ENCODE measurements around the gene VWC2. TPM values are rescaled to one million over a fixed set of nuclear protein-coding genes. Genes with fewer than 3 reads are reported as not detected.

VWC2 gene
- total and polyA plus RNA-seq, 2 donors (not counting 1 experiment from before 2014, with no cell fraction given) = not detected

GRCh38 chr7:49783446-49783845, 10.0 kb downstream of the VWC2 start:
- no peaks in the 10 kb centered on the region for H3K79me2 ChIP-seq (ENCODE audit: control insufficient read depth, insufficient read depth, low read length)
- TF ChIP-seq EZH2 (IDR thresholded peaks at IDR 0.05; ENCODE audit: borderline replicate concordance, insufficient read depth, low read depth, low read length, poor library complexity, severe bottlenecking) = no peak
- TF ChIP-seq, protein P1, sequence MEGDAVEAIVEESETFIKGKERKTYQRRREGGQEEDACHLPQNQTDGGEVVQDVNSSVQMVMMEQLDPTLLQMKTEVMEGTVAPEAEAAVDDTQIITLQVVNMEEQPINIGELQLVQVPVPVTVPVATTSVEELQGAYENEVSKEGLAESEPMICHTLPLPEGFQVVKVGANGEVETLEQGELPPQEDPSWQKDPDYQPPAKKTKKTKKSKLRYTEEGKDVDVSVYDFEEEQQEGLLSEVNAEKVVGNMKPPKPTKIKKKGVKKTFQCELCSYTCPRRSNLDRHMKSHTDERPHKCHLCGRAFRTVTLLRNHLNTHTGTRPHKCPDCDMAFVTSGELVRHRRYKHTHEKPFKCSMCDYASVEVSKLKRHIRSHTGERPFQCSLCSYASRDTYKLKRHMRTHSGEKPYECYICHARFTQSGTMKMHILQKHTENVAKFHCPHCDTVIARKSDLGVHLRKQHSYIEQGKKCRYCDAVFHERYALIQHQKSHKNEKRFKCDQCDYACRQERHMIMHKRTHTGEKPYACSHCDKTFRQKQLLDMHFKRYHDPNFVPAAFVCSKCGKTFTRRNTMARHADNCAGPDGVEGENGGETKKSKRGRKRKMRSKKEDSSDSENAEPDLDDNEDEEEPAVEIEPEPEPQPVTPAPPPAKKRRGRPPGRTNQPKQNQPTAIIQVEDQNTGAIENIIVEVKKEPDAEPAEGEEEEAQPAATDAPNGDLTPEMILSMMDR (IDR thresholded peaks at IDR 0.05) = no peak
- Mint-ChIP-seq H3K4me3 (no peak overlapping the region), H3K4me1 (no peaks in the 10 kb centered on the region), H3K9me3 (ENCODE audit: insufficient read depth) (peaks cover 2% of the 10 kb centered on the region), H3K27ac (no peak overlapping the region), H3K27me3 (peaks cover 24% of the 10 kb centered on the region)
- intact Hi-C loops (cut with micrococcal nuclease) = no loop called here
- ChIA-PET POLR2A (no interaction called here), CTCF (no interaction called here)
- no peak overlapping the region for H3K27ac ChIP-seq (ENCODE audit: low read length in 2 of 2)
- no peaks in the 10 kb centered on the region for H3K36me3 ChIP-seq (replicated peaks in 1 of 2; ENCODE audit: control extremely low read depth in 1 of 2, control insufficient read depth in 1 of 2, extremely low read depth in 1 of 2, insufficient read depth in 2 of 2, low read length in 1 of 2)
- DNase-seq (no peak), ATAC-seq (ENCODE audit: low read depth) (no peak)
- H2AFZ ChIP-seq (ENCODE audit: insufficient read depth, low read depth, low read length, poor library complexity, severe bottlenecking) = no peak overlapping the region
- H3K9me3 ChIP-seq (ENCODE audit: control extremely low read depth in 1 of 3, control insufficient read depth in 2 of 3, insufficient read depth in 1 of 3, low read length in 2 of 3) = peaks cover 0 to 5% (median 0%) of the 10 kb centered on the region in 3 donors
- H3K4me3 ChIP-seq (ENCODE audit: control extremely low read depth in 1 of 5, extremely low read depth in 1 of 5, insufficient read depth in 1 of 5, low read depth in 2 of 5, low read length in 4 of 5) = no peak overlapping the region
- no peak overlapping the region for H3K9ac ChIP-seq (ENCODE audit: low read length)
- 87% methylated on average over 4 of the region's 7 CpGs for WGBS (ENCODE audit: insufficient coverage)
- H4K20me1 ChIP-seq (ENCODE audit: control insufficient read depth, insufficient read depth, low read length, poor library complexity, severe bottlenecking) = no peaks in the 10 kb centered on the region
- no peaks in the 10 kb centered on the region for H3K4me1 ChIP-seq (ENCODE audit: control insufficient read depth in 2 of 2, insufficient read depth in 2 of 2, low read length in 2 of 2)
- no peak overlapping the region for H3K4me2 ChIP-seq (replicated peaks; ENCODE audit: low read depth, low read length, poor library complexity, severe bottlenecking)
- H3K27me3 ChIP-seq (replicated peaks in 1 of 4; ENCODE audit: control extremely low read depth in 1 of 4, control insufficient read depth in 3 of 4, insufficient read depth in 4 of 4, low read length in 3 of 4) = peaks cover 0 to 3% (median 0%) of the 10 kb centered on the region in 4 experiments

DNA sequence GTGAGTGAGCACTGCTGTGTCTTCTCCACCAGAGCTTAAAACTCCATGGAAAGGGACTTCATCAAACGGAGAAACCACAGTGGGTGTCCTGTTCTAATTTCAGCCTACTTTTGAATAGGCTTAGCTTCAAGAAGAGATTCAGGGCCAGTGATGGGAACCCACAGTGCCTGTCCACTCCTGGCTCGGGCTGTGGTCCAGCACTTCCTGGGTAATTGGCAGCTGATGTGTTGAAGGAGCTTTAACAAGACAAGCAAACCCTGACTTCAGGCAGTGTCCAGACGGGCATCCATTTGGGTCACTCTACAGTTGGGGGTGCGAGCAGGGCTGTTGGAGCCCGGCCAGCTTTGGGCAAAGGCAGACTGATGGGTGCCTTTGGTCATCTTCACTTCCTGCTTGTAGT, 14.5 kb downstream of the VWC2 start:
- Mint-ChIP-seq H3K4me1 (no peaks in the 10 kb centered on the region), H3K27ac (no peak overlapping the region), H3K4me3 (no peak overlapping the region), H3K9me3 (ENCODE audit: insufficient read depth) (peaks cover 2% of the 10 kb centered on the region), H3K27me3 (no peaks in the 10 kb centered on the region)
- 83% methylated on average over 5 of the region's 5 CpGs for WGBS (ENCODE audit: insufficient coverage)
- Histone ChIP-seq H3K4me1 (ENCODE audit: control insufficient read depth in 2 of 2, insufficient read depth in 2 of 2, low read length in 2 of 2) (no peaks in the 10 kb centered on the region), H3K27ac (ENCODE audit: low read length in 2 of 2) (no peak overlapping the region), H4K20me1 (ENCODE audit: control insufficient read depth, insufficient read depth, low read length, poor library complexity, severe bottlenecking) (no peaks in the 10 kb centered on the region), H3K36me3 (replicated peaks in 1 of 2; ENCODE audit: control extremely low read depth in 1 of 2, control insufficient read depth in 1 of 2, extremely low read depth in 1 of 2, insufficient read depth in 2 of 2, low read length in 1 of 2) (no peaks in the 10 kb centered on the region), H3K79me2 (ENCODE audit: control insufficient read depth, insufficient read depth, low read length) (no peaks in the 10 kb centered on the region), H3K4me2 (replicated peaks; ENCODE audit: low read depth, low read length, poor library complexity, severe bottlenecking) (no peak overlapping the region), H2AFZ (ENCODE audit: insufficient read depth, low read depth, low read length, poor library complexity, severe bottlenecking) (no peak overlapping the region), H3K27me3 (replicated peaks in 1 of 4; ENCODE audit: control extremely low read depth in 1 of 4, control insufficient read depth in 3 of 4, insufficient read depth in 4 of 4, low read length in 3 of 4) (no peaks in the 10 kb centered on the region), H3K4me3 (ENCODE audit: control extremely low read depth in 1 of 5, extremely low read depth in 1 of 5, insufficient read depth in 1 of 5, low read depth in 2 of 5, low read length in 4 of 5) (no peak overlapping the region), H3K9me3 (ENCODE audit: control extremely low read depth in 1 of 3, control insufficient read depth in 2 of 3, insufficient read depth in 1 of 3, low read length in 2 of 3) (peaks cover 0 to 11% (median 0%) of the 10 kb centered on the region in 3 donors), H3K9ac (ENCODE audit: low read length) (no peak overlapping the region)
- TF ChIP-seq, protein P1 (IDR thresholded peaks at IDR 0.05) = no peak
- TF ChIP-seq EZH2 (IDR thresholded peaks at IDR 0.05; ENCODE audit: borderline replicate concordance, insufficient read depth, low read depth, low read length, poor library complexity, severe bottlenecking) = no peak
- DNase-seq = no peak
- intact Hi-C loops (cut with micrococcal nuclease) = no loop called here
- ChIA-PET CTCF (no interaction called here), POLR2A (no interaction called here)
- ATAC-seq (ENCODE audit: low read depth) = no peak
